Gastrocnemius medialis (tissue), 4 donors: ENCODE measurements around the gene ZBTB7C. TPM values are rescaled to one million over a fixed set of nuclear protein-coding genes. Genes with fewer than 3 reads are reported as not detected.

Experiments
- ATAC-seq, 2 donors: fragments of 150-250 bp; one replicate each; pipeline ENCODE4 v1.9.1; 2016
- DNase-seq, 2 donors: peaks; one replicate each; pipeline ENCODE4 v3.0.0-alpha.2; 2019
- H3K27ac ChIP-seq, 4 donors: fragments of 200-600 bp; sonication (generic); 1 replicate in 1 of 4; 2 replicates in 3 of 4; pipeline ENCODE4 v1.5.1; 2016 to 2018; ENCODE audit warnings: mild to moderate bottlenecking in 2 of 4, moderate library complexity in 1 of 4
- H3K27me3 ChIP-seq, 3 donors: fragments of 200-600 bp; sonication (generic) in 2 of 3; 1 replicate in 1 of 3; 2 replicates in 2 of 3; pipeline versions ENCODE4 v1.5.1 to v1.6.0; 2016 to 2019; ENCODE audit warnings: mild to moderate bottlenecking in 1 of 3, moderate library complexity in 1 of 3
- H3K36me3 ChIP-seq, 2 donors: fragments of 200-600 bp; sonication (generic) in 1 of 2; one replicate each; pipeline ENCODE4 v1.5.1; 2017 to 2018
- H3K4me1 ChIP-seq, 2 donors: fragments of 200-600 bp; sonication (generic) in 1 of 2; one replicate each; pipeline ENCODE4 v1.5.1; 2016 to 2017; ENCODE audit warnings: mild to moderate bottlenecking in 2 of 2
- H3K4me3 ChIP-seq, 4 donors: fragments of 200-600 bp; sonication (generic) in 3 of 4; 1 replicate in 1 of 4; 2 replicates in 3 of 4; pipeline ENCODE4 v1.5.1; 2016 to 2019; ENCODE audit warnings: mild to moderate bottlenecking in 2 of 4
- H3K9me3 ChIP-seq, 3 donors: fragments of 200-600 bp; sonication (generic) in 2 of 3; 1 replicate in 1 of 3; 2 replicates in 2 of 3; pipeline ENCODE4 v1.5.1; 2016 to 2019
- POLR2A ChIP-seq, 2 donors: fragments of 450-650 bp; IDR thresholded peaks; one replicate each; pipeline ENCODE4 v1.6.1; 2017; ENCODE audit warnings: antibody characterized with exemption in 2 of 2, mild to moderate bottlenecking in 2 of 2, moderate library complexity in 2 of 2
- in situ Hi-C, 4 donors: fragments of 200-750 bp; cut with MboI; loops; one replicate each; pipeline versions ENCODE4 v1.15.0 to v1.8.0; 2017; ENCODE audit warnings: low sequenced_read_pairs in 4 of 4
- intact Hi-C: fragments of 100-400 bp; cut with DNase I; formaldehyde crosslinking; loops from one replicate; pipeline ENCODE4 v1.15.1; 2023; ENCODE audit warnings: low total_unique reads
- total RNA-seq, 4 donors: library from RNA; depleted of rRNA; stranded (reverse); fragments of >200 nt; gene quantifications; one replicate each; pipeline versions ENCODE4 v1.1.0 to v1.2.3, GENCODE V29; 2016
- TF ChIP-seq, protein P1 (sequence below), 5 experiments: fragments of 450-650 bp in 3 of 5; fragments of 200-600 bp in 2 of 5; sonication (generic) in 2 of 5; IDR thresholded peaks in 4 of 5; conservative IDR thresholded peaks in 1 of 5; 1 replicate in 4 of 5; 2 replicates in 1 of 5; pipeline ENCODE4 v1.5.1; 2016 to 2019; ENCODE audit warnings: antibody characterized with exemption in 5 of 5, mild to moderate bottlenecking in 3 of 5, moderate library complexity in 3 of 5

Gene ZBTB7C
- total RNA-seq, 4 donors from 2014 or later = 0.53 to 12.3 (median 1.1) TPM

DNA sequence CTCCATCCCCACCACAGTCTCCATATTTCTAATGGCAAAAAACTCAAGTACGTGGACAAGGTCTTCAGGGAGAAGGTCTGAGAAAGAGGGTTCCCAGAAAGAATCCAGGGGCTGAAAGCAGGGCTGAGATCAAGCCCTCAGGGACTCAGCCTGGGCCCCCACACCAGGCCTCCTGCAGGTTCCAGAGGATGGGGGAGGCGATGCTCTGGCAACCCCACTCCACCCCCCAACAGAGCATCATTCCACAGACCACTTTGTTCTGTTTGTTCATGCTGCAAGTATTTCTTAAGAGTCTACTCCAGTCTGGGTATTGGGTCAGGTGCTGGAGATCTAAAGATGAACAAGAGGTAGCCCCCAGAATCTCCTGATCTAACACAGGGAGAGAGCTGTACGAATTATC is 32.2 kb downstream of the ZBTB7C start:
- no peak for TF ChIP-seq POLR2A (IDR thresholded peaks at IDR 0.05)
- TF ChIP-seq, protein P1, sequence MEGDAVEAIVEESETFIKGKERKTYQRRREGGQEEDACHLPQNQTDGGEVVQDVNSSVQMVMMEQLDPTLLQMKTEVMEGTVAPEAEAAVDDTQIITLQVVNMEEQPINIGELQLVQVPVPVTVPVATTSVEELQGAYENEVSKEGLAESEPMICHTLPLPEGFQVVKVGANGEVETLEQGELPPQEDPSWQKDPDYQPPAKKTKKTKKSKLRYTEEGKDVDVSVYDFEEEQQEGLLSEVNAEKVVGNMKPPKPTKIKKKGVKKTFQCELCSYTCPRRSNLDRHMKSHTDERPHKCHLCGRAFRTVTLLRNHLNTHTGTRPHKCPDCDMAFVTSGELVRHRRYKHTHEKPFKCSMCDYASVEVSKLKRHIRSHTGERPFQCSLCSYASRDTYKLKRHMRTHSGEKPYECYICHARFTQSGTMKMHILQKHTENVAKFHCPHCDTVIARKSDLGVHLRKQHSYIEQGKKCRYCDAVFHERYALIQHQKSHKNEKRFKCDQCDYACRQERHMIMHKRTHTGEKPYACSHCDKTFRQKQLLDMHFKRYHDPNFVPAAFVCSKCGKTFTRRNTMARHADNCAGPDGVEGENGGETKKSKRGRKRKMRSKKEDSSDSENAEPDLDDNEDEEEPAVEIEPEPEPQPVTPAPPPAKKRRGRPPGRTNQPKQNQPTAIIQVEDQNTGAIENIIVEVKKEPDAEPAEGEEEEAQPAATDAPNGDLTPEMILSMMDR (IDR thresholded peaks at IDR 0.05 in 4 of 5, conservative IDR thresholded peaks at IDR 0.05 in 1 of 5) = no peak
- DNase-seq = no peak
- in situ Hi-C loops (no loop called here), intact Hi-C loops (no loop called here)
- no peak for ATAC-seq
- H3K4me3 ChIP-seq = no peak overlapping the region
- no peaks in the 10 kb centered on the region for H3K9me3 ChIP-seq
- peaks cover 0 to 2% (median 0%) of the 10 kb centered on the region in 3 donors for H3K27me3 ChIP-seq
- H3K4me1 ChIP-seq = no peaks in the 10 kb centered on the region
- H3K27ac ChIP-seq = no peak overlapping the region
- no peaks in the 10 kb centered on the region for H3K36me3 ChIP-seq

DNA sequence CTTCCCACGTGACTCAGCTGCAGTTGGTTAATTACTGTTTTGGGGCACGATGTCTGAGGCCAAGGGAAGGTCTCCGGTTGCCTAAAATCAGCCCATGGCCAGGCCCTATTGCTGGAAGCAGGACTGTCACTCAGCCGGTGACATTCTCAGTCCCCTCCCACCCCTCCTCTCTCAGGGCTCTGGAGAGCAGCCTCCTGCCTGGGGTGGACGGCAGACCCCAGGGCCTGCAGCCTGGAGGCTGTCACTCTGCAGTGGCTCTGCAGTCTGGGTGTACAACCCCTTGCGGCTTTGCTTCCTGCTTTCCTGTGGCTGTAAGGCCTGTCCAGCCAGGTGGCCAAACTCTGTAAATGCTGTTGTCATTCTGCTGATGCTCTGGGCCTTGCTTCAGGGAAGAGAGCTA is 32.8 kb downstream of the ZBTB7C start:
- TF ChIP-seq, protein P1 (IDR thresholded peaks at IDR 0.05 in 4 of 5, conservative IDR thresholded peaks at IDR 0.05 in 1 of 5) = no peak
- no peak for TF ChIP-seq POLR2A (IDR thresholded peaks at IDR 0.05)
- intact Hi-C loops = no loop called here
- ATAC-seq (no peak), DNase-seq (no peak)
- Histone ChIP-seq H3K36me3 (no peaks in the 10 kb centered on the region), H3K27me3 (peaks cover 0 to 2% (median 0%) of the 10 kb centered on the region in 3 donors), H3K4me1 (no peaks in the 10 kb centered on the region), H3K4me3 (no peak overlapping the region), H3K27ac (no peak overlapping the region), H3K9me3 (no peaks in the 10 kb centered on the region)
- in situ Hi-C loops = no loop called here

DNA sequence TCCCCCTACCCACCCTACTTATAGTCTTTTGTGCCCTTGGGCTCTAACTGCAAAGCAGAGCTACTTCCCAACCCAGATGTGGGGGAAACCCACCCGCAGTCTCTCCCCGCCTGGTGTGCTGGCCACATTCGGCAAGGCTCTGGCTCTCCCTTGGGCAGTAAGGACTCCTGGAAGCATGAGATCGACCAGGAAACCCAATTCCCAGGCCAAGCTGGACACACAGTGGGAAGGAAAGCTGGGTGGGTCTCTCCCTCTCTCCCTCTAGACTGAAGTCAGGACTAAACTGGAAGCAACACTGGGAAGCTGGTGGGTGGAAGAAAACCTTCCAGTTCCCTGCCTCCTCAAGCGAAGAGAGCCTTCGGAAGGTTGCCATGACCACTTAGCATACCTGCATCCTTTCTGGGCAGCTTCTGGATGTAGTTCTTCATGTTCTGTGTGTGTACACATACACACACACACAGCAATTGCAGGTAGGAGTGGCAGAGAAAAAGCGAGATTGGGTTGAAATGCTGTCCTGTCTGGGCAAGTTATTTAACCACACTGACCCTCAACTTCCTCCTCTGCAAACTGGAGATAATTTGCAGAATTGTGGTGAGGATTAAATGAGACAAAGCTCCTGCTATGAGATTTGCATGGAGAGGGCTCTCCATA is 33.9 kb downstream of the ZBTB7C start:
- in situ Hi-C loops = no loop called here
- Histone ChIP-seq H3K4me3 (no peak overlapping the region), H3K27me3 (peaks cover 0 to 2% (median 0%) of the 10 kb centered on the region in 3 donors), H3K27ac (no peak overlapping the region), H3K9me3 (no peaks in the 10 kb centered on the region), H3K4me1 (no peaks in the 10 kb centered on the region), H3K36me3 (no peaks in the 10 kb centered on the region)
- DNase-seq (no peak), ATAC-seq (no peak)
- TF ChIP-seq POLR2A (IDR thresholded peaks at IDR 0.05) = no peak
- TF ChIP-seq, protein P1 (IDR thresholded peaks at IDR 0.05 in 4 of 5, conservative IDR thresholded peaks at IDR 0.05 in 1 of 5) = no peak
- intact Hi-C loops = no loop called here

DNA sequence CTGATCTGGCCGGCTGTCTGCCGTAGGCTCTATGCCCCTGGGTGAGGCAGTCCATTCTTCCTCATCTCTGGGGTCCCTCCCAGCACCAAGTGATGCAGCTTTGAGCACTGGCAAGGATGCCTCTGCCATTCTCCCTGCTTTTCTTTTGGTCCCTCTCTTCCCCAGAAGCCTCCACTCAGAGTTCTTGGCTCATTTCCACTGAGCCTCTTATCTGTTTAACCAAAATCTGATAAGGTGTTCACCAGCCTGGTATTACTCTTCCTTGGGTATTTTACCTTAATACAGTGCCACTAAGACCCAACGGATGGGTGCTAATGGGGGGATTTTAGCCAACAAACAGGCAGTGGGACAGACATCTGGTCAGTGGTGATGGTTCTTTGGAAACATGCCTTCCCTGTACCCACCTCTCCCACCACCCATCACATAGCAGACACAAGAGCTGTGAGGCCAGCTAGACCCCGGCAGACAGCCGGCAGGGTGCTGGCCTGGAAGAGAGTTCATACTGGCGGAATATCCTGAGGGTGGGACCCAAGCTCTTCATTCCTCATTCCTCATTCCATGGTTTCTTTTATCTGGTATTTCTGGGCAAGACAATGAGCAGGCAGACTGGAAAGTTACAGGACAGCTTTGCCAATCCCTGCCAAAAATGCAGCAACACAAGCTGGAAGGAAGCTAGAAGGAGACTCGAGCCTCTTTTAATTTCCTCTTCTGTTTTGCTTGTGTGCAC is 34.6 kb downstream of the ZBTB7C start:
- H3K4me1 ChIP-seq = no peaks in the 10 kb centered on the region
- H3K27me3 ChIP-seq = peaks cover 0 to 2% (median 0%) of the 10 kb centered on the region in 3 donors
- no peak for TF ChIP-seq POLR2A (IDR thresholded peaks at IDR 0.05)
- TF ChIP-seq, protein P1 (IDR thresholded peaks at IDR 0.05 in 4 of 5, conservative IDR thresholded peaks at IDR 0.05 in 1 of 5) = no peak
- H3K9me3 ChIP-seq = no peaks in the 10 kb centered on the region
- DNase-seq (no peak), ATAC-seq (no peak)
- H3K4me3 ChIP-seq = no peak overlapping the region
- intact Hi-C loops (no loop called here), in situ Hi-C loops (no loop called here)
- no peak overlapping the region for H3K27ac ChIP-seq
- no peaks in the 10 kb centered on the region for H3K36me3 ChIP-seq
